HG02623 (cell line): Measurements from ENCODE around the gene SHC2.
"Not testable (repeated sequence)": the region's sequence is repeated elsewhere in the genome, so short reads cannot be mapped to it uniquely, and the experiment has no call there.

Experiments used
- ATAC-seq: cut with Tn5 transposase; IDR thresholded peaks from one replicate; pipeline ENCODE4 v1.9.1; 2021; ENCODE audit warnings: moderate library complexity; ENCODE audit not compliant: unreplicated experiment

SHC2 gene

DNA sequence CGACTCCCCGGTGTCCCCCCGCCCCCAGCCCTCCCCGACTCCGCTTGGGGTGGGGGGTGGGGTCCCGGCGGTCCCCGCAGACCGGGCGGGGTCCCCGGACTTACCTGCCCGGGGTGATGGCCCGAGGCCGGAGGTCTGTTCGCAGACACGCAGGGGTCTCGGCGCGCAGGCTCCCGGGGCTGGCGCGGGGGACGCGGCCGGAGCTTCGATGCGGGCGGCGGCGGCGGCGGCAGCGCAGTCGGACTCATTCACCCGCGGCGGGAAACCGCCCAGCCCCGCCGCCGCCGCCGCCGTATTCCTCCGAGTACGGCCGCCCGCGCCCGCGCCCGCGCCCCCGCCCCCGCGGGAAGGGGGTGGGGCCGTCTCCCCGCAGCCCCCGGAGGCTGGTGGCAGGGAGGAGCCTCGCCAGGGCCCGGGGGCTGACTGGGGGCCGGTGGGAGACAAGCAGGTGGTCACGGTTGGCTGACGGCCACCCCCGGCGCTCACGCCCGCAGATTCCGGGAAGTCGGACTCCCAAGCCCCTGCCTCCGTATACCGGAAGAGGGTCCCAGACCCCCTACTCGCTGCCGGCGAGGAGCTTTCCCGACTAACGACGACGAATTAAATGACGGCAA is 51.8 kb downstream of the SHC2 start, which contains the start of gene C2CD4C:
TSS of gene C2CD4C (minus strand) at position 246 of the 614 bp plus-strand sequence. CDS start 786 bp downstream, outside the sequence.
- ATAC-seq, result no peak

DNA sequence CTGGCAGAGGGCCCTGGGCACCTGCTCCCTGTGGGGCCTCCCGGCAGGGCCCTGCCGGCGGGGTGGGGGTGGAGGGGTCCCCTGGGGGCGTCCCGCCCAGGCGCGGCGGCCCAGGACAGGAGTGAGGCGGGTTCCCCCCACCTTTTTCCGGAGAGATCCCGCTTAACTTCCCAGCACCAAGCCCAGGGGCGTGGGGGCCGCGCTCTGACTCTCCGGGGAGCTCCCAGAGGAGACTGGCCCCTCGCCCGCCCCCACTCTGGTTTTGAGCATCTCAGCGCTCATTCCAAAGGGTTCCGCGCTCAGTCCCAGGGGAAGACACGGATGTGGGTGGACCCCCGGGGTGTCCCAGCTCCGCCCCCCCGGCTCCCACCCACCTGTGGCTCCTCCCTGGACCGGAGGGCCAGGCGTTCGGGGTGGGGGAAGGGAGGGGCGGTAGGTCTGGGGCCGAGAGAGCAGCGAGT is 52.4 kb downstream of the SHC2 start:
- ATAC-seq, result no peak

DNA sequence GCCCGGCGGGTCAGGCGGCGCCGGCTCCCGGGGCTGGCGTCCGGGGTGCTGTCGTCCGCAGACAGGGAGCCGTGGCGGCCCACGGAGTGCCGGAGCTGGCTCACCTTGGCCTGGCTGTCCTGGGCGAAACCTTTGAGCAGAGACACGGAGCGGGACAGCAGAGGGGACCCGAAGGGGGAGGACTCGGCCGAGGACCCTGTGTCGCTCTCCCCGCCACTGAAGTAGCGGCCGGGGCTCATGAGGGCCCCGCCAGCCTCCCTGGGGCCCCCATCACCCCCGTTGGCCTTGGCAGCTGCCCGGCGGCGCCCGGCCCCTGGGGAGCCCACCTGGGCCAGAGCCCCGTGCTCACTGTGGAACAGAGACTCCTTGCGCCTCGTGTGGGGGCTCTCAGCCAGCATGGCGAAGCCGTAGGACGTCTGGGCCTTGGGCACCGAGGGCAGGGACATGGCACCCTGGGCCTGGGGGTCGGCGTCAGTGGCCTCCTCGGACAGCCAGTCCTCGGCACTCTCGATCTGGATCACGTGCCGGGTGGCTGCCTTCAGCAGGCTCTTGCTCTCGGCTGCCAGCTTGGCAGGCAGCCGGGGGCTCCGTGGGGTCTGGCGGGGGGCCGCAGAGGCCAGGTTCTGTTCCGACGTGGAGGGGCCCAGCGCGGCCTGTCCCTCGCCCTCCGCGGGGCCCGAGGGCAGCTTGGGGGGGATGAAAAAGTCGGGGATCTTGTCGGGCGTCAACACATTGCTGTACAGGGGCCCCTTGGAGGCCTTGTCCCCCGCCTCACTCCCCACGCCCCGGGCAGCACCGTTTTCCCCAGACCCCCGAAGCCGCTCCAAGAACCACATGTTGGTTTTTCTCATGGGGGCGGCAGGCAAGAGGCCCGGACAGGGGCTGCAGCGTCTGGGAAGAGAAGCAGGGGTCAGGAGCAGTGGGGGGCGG is 53.1 kb downstream of the SHC2 start:
- no peak for ATAC-seq

DNA sequence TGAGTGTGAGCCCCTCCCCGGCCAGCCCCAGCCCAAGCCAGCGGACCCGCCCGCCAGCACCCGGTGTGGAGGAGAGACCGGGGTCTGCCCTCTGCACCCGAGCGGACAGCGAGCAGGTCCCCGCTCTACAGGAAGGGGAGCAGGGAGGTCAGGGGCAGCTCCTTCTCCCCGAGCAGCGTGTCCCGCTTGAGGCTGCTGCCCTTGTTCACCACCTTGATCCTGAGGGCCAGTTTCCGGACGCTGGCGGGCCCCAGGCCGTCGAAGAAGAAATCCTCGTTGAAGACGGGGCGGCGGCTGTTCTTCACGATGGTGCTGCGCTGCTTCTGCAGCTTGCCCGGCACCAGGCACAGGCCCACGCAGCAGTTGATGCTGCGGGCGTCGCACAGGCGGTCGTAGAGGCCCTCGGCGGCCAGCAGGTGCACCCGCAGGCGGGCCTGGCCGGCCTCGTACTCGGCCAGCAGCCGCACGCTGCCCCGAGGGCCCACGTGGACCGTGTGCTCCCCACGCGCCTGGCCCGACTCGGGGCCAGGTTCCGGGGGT is 53.8 kb downstream of the SHC2 start:
- no peak for ATAC-seq

DNA sequence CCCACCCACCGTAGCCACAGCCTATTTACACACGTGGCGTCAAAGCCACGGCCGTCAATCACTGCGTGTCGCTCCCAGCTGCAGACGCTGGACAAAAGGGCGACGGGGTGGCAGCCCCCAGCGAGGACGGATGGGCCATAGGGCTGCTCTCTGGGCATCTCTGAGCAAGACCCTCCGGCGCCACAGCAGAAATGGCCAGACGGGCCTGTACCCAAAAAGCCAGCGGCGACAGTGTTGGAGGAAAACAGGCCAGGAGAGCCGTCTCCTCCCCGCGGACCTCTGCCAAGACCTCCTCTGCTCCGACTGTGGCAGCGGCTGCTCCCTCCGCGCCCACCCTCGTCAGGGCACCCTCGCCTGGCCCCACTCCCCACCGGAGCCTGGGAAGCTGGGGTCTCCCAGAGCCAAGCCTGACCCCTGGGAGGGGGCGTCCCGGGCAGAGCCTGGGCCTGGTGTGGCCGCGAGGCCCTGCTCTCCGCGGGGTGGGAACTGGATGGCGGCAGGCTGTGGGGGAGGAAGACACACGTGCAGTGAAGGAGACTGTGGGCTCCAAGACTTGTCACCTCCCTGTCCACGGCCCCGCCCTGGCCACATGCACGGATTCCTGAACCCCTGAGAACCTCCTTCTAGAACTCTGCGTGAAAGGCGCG is 54.6 kb downstream of the SHC2 start:
- ATAC-seq, result no peak

DNA sequence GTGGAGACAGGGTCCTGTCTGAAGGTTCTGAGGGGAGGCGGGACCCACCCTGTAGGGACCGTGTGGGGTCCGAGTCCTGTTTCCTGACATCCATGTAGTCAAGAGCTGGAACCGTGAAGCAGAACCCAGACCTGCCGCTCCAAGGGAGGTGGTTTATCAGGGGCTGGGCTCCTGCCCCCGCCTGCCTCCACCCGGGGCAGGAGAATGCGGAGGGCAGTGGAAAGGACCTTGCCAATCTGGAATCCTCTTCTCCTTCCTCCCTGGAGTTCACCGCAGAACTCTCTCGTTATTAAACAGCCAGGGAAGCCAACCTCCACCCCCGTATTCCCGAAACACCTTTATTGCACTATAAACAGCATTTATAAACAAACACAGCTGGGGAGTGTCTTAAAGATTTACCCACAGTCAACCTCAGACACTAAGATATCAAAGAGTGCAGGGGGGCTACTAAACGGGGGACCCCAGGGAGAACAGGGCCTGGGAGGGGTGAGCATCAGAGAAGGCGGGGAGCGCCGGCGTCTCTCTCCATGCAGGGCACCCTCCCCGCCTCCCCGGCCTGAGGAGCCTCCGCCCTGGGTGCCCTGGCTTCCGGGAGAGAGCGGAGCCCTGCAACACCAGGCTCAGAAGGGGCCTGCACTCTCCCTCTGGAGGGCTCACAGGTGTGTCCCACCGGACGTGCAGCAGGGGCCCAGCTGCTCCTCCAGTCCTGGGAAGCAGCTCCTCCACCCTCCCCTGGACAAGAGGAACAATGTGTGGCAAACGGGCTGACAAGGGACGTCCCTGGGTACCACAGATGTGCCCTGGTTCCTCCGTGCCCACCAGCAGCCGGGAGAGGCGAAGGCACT is 55.5 kb downstream of the SHC2 start:
- no peak for ATAC-seq

DNA sequence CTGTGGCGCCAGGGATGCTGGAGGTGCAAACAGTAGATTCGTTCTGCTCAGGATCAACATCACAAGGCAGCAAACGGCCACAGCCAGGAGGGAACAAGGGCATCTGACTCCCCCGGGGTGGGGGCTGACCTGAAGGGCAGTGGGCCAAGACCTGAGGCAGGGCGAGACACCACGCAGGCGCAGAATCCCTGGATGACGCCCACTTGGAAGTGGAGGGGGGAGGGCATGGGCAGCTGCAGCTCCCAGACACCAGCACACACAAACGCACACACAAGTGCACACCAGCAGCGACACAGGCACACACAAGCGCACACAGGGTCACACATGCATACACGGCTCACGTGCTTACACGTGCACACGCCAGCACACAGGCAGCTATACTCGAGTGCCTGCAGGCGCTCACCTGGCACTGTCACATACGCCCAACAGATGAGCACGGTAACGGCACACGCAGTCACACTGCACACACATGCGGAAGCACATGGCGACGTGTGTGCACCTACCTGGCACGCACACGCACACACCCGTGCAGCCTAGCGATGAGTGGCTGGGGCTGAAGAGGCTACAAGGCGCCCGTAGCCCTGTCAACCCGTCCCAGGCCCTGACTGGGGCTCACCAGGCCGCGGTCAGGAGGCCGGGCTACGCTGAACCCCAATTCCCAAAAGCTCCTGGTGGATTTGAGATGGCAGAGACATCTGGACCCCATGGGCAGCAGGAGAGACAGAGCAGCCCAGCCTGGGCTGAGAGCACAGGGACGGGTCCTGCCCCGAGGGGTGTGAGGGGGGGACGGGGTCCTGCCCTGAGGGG is 57.4 kb downstream of the SHC2 start:
- no peak for ATAC-seq

DNA sequence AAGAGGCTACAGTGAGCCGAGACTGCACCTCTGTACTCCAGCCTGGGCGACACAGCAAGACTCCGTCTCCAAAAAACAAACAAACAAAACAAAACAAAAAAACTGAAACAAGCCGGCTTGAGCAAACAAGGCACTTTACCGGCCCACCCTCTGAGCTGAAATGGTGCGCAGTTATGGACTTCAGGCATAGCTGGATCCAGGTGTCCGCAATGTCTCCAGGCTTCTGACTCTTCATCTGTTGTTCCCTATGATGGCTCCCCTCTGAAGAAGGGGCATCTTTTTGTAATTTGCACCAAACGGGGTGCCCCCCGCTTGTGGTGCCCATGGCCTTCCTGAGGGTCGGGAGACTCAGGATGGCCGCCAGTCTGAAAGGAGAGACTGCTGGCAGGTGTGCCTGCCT is 58.0 kb downstream of the SHC2 start:
- ATAC-seq, result no peak

DNA sequence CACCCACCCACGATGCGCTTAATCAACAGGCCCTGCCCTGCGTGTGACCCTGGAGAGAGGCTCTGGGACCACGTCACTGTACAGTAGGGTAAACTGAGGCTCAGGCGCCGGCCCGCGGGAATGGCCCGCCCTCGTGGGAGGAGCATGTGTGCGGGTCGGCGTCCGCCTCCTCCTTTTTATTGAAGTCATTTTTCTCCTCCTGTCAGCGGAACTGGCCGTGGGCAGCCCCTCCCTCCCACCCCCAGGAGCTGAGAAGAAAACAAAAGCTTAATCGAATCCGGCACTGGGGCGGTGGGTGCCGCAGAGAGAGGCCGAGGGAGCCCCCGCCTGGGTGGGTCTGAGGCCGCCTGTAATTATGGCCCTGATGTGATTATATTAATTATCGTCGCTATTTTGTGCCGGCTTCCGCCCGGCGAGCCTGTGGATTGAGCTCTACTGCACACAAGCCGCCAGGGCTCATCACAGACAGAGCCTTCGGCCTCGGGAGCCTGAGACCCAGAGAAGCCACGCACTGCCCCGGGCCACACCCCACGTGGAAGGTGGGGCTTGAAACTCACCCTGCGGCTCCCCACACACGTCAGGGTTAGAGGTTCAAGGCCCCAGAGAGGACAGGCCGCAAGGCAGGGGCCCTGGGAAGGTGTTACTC is 58.8 kb downstream of the SHC2 start:
- no peak for ATAC-seq

DNA sequence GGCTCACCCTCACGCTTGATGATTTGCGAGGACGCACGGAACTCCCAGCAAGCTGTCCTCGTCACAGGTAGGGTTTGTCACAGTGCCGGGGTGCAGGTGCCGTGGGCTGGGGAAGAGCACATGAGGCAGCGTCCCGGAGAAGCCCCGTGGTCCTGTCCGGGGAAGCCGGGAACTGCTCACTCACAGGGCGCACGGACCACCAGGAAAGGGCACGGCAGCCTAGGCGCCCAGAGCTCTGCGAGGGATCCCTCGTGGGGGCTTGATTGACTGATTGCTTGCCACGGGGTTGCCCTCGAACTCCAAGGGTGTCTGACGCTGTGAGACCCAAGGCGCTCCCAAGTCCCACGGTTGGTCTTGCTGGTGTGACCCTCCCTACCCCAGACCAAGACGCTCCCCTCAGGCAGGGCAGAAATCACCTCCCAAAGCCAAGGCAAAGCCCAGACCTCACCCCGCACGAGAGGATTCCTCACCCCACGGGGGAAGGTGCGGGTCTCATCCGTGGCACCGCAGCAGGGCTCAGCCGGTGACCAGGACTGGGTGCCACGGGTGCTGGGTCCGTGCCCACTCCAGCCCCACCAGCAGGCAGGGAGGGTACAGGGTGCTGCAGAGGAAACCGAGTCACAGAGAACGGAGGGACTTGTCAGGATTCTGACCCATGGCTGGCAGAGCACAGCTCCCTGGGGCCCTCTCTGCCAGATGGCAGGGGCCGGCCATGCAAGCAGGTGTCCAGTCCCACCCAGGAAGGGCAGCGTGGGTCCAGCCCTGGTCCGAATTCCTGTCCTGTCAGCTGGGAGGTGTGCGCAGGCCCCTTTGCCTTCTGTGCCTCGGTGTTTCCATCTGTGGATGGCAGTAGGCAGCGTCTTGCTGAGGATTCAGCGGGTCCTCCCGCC is 59.6 kb downstream of the SHC2 start:
- no peak for ATAC-seq

DNA sequence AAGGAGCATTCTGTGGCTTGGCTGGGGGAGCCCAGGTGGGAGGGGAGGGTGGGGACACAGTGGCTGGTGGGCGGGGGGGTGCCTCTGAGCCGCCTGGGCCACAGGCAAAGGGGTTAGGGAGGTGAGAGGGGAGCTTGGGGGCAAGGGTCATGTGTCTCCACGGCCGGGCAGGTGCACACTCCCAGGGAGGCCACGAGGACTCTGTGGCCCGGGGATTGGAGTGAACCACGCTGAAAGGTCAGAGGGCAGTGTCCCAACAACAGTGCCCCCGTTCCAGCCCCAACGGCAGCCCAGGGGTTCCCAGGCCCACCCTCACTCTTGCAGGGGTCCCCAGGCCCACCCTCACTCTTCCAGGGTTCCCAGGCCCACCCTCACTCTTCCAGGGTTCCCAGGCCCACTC is 61.5 kb downstream of the SHC2 start:
- ATAC-seq, result no peak

DNA sequence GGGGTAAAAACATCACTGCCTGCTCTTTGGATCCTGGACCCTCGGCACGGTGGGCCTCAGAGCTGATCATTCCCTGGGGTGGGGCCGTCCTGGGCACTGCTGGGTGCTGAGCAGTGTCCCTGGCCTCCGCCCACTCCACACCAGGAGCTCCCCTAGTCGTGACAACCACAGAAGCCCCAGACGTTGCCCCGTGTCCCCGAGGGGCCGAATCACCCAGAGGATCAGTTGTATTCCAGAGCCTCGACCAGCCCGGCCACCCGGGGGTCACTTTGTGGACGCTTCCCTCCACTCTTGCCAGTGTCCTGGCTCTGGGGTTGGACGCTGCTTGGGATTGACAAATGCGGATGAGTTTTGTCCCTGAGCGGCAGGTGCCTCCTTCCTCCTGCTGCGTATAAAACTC is 62.1 kb downstream of the SHC2 start:
- ATAC-seq, result no peak

DNA sequence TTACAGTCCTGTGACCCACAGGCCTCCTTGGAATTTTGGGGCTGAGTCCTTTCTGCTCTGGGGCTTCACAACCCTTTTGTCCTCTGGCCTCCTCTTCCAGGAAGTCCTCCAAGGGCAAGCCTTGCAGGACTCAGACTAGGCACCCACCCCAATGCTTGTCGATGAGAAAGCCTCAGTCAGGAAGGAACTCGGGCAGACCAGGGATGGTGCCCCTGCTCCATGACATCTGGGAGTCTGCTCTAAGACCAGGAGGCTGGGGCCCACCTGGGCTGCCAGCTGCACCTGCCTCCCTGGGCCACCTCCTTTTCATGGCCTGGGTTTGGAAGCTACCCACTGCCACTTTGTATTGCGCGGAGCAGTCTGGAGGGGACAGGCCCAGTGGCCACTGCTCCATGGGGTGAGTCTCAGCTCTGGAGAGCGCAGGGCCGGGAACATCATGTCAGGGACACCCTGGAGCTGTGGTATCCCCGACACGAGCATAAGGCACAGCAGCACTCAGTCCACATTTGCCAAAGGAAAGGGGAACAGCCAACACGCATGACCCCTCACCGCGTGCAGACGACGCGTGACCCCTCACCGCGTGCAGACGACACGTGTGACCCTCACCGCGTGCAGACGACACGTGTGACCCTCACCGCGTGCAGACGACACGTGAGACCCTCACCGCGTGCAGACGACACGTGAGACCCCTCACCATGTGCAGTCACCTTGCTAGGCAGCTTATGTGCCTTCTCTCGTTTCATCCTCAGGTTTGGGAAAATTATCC is 62.7 kb downstream of the SHC2 start:
- ATAC-seq, result no peak

DNA sequence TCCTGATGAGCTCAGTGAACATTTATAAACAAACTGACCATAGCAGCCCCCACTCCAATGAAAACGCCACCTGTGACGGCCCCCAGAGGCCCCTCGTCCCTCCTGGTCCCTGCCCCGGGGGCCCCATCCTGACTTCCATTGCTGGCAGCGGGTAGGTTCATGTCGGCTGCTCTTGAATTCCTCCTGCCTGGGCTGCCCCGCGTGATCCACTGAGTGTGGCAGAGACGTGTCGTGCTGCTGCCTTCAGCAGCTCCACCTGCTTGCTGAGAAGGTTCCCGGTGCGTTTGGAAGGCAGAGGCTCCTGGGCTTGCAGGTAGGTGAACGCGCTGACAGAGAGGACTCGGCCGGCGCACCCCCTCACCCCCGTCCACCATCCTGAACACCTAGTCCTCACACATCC is 63.5 kb downstream of the SHC2 start:
- no peak for ATAC-seq

DNA sequence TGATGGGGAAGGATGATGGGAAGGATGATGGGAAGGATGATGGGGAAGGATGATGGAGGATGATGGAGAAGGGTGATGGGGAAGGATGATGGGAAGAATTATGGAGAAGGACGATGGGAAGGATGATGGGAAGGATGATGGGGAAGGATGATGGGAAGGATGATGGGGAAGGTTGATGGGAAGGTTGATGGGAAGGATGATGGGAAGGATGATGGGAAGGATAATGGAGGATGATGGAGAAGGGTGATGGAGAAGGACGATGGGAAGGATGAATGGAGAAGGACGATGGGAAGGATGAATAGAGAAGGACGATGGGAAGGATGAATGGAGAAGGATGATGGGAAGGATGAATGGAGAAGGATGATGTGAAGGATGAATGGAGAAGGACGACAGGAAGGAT is 65.4 kb downstream of the SHC2 start:
- no peak for ATAC-seq

DNA sequence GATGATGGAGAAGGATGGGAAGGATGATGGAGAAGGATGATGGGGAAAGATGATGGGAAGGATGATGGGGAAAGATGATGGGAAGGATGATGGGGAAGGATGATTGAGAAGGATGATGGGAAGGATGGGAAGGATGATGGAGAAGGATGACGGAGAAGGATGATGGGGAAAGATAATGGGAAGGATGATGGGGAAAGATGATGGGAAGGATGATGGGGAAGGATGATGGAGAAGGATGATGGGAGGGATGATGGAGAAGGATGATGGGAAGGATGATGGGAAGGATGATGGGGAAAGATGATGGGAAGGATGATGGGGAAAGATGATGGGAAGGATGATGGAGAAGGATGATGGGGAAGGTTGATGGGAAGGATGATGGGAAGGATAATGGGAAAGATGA is 66.0 kb downstream of the SHC2 start:
- ATAC-seq, result not testable (repeated sequence)

DNA sequence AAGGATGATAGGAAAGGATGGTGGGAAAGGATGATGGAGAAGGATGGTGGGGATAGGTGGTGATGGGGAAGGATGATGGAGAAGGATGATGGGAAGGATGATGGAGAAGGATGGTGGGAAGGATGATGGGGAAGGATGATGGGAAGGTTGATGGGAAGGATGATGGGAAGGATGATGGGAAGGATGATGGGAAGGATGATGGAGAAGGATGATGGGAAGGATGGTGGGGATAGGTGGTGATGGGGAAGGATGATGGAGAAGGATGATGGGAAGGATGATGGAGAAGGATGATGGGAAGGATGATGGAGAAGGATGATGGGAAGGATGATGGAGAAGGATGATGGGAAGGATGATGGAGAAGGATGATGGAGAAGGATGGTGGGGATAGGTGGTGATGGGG is 67.3 kb downstream of the SHC2 start:
- not testable (repeated sequence) for ATAC-seq
